Thyroid gland (tissue), 4 donors: ENCODE results near the gene CLMN.

Source experiments
- CTCF ChIP-seq, 6 experiments: fragments of 200-600 bp in 3 of 6; fragments of 450-650 bp in 3 of 6; sonication (generic) in 3 of 6; IDR thresholded peaks; one replicate each; pipeline ENCODE4 v1.5.1; 2016 to 2019; ENCODE audit warnings: antibody characterized with exemption in 6 of 6, mild to moderate bottlenecking in 2 of 6, inconsistent platforms in 1 of 6, moderate library complexity in 1 of 6
- POLR2A ChIP-seq, 2 donors: fragments of 450-650 bp; IDR thresholded peaks; one replicate each; pipeline ENCODE4 v1.6.1; 2017; ENCODE audit warnings: antibody characterized with exemption in 2 of 2, mild to moderate bottlenecking in 2 of 2, moderate library complexity in 1 of 2

GRCh38 chr14:95207475-95208233 is 112.1 kb downstream of the CLMN start:
- TF ChIP-seq CTCF (IDR thresholded peaks at IDR 0.05): no peak
- no peak for TF ChIP-seq POLR2A (IDR thresholded peaks at IDR 0.05)
